Left renal pelvis (tissue), 4 donors: ENCODE results near the gene TESMIN. TPM values are rescaled to one million over a fixed set of nuclear protein-coding genes. Genes with fewer than 3 reads are reported as not detected.

Experiments
- DNase-seq, 4 donors: peaks; one replicate each; pipeline ENCODE4 v3.0.0-alpha.2; 2013; ENCODE audit warnings: low read depth in 4 of 4, low spot score in 3 of 4
- polyA plus RNA-seq, 4 donors: library from polyadenylated mRNA; unstranded; fragments of 120-200 nt; gene quantifications; one replicate each; pipeline ENCODE4 v1.2.1, GENCODE V29; 2013; ENCODE audit not compliant: insufficient read length in 4 of 4

Gene TESMIN
- polyA plus RNA-seq: 10 to 100 TPM in 3 of 4 donors, 1 to 10 TPM in 1; 1.1 to 22.0 (median 17.1) TPM

GRCh38 chr11:68751331-68751856 is at the start of gene TESMIN:
TSS of gene TESMIN (minus strand) at chr11:68751520. CDS start at chr11:68750660, 860 bp downstream.
- DNase-seq: peak; percentile 43 to 66 (median 60)

- DNase-seq: no peak
These were observed 47.0 kb upstream of the TESMIN start for GRCh38 chr11:68798221-68798813.

- no peak for DNase-seq
These were observed 45.5 kb upstream of the TESMIN start for GRCh38 chr11:68796801-68797200.

GRCh38 chr11:68792400-68792966 is 41.2 kb upstream of the TESMIN start:
- DNase-seq: no peak

GRCh38 chr11:68784653-68785052 is 33.3 kb upstream of the TESMIN start:
- no peak for DNase-seq

- no peak for DNase-seq
These were observed 32.0 kb upstream of the TESMIN start for GRCh38 chr11:68783216-68783821.

- no peak for DNase-seq
These were observed 31.4 kb upstream of the TESMIN start for GRCh38 chr11:68782711-68783110.

- no peak for DNase-seq
These were observed 29.5 kb upstream of the TESMIN start for GRCh38 chr11:68780829-68781228.

- no peak for DNase-seq
These were observed 26.9 kb upstream of the TESMIN start for GRCh38 chr11:68778205-68778604.

GRCh38 chr11:68776442-68777235 is 25.3 kb upstream of the TESMIN start:
- no peak for DNase-seq

GRCh38 chr11:68775951-68776388 is 24.6 kb upstream of the TESMIN start:
- DNase-seq: no peak

- DNase-seq: no peak
These were observed 22.9 kb upstream of the TESMIN start for GRCh38 chr11:68774194-68774585.

GRCh38 chr11:68773521-68774193 is 22.3 kb upstream of the TESMIN start:
- DNase-seq: peak; percentile 56 to 75 (median 63)

- DNase-seq: no peak
These were observed 21.6 kb upstream of the TESMIN start for GRCh38 chr11:68772936-68773335.

GRCh38 chr11:68770781-68771180 is 19.5 kb upstream of the TESMIN start:
- DNase-seq: no peak

- no peak for DNase-seq
These were observed 16.4 kb upstream of the TESMIN start for GRCh38 chr11:68767672-68768071.

GRCh38 chr11:68766786-68767185 is 15.5 kb upstream of the TESMIN start:
- DNase-seq: no peak

- no peak for DNase-seq
These were observed 13.4 kb upstream of the TESMIN start for GRCh38 chr11:68764746-68765145.

- DNase-seq: no peak
These were observed 12.8 kb upstream of the TESMIN start for GRCh38 chr11:68763926-68764657.
